Loucy (cell line): Measurements from ENCODE around the gene LCN12.

Source experiments
- H2AFZ ChIP-seq: fragments of 200-600 bp; sonication (generic); 2 replicates; pipeline ENCODE4 v1.6.0; 2016; ENCODE audit warnings: antibody characterized with exemption, mild to moderate bottlenecking, low read length, moderate library complexity
- H3F3A ChIP-seq: fragments of 200-600 bp; 2 replicates; pipeline ENCODE4 v1.6.0; 2016; ENCODE audit warnings: antibody characterized with exemption, low read depth, mild to moderate bottlenecking
- H3K27me3 ChIP-seq: fragments of 200-600 bp; sonication (generic); 2 replicates; pipeline ENCODE4 v1.6.1; 2014; ENCODE audit warnings: low read length, mild to moderate bottlenecking; ENCODE audit not compliant: insufficient read depth, poor library complexity, severe bottlenecking
- H3K36me3 ChIP-seq: fragments of 200-600 bp; sonication (generic); 2 replicates; pipeline ENCODE4 v1.6.1; 2016; ENCODE audit warnings: low read length; ENCODE audit not compliant: insufficient read depth
- H3K4me1 ChIP-seq: fragments of 200-600 bp; sonication (generic); 2 replicates; pipeline ENCODE4 v1.5.1; 2014; ENCODE audit warnings: low read length, mild to moderate bottlenecking; ENCODE audit not compliant: insufficient read depth, poor library complexity, severe bottlenecking
- H3K4me2 ChIP-seq: fragments of 200-600 bp; sonication (generic); 2 replicates; pipeline ENCODE4 v1.6.0; 2014; ENCODE audit warnings: antibody characterized with exemption, low read length, low read depth, mild to moderate bottlenecking; ENCODE audit not compliant: poor library complexity, severe bottlenecking
- H3K4me3 ChIP-seq: fragments of 200-600 bp; sonication (generic); 2 replicates; pipeline ENCODE4 v1.5.1; 2014; ENCODE audit warnings: low read length, mild to moderate bottlenecking, mixed read lengths; ENCODE audit not compliant: poor library complexity, severe bottlenecking
- H3K79me2 ChIP-seq: fragments of 200-600 bp; sonication (generic); 2 replicates; pipeline ENCODE4 v1.6.1; 2014; ENCODE audit warnings: low read length; ENCODE audit not compliant: insufficient read depth
- H3K9ac ChIP-seq: fragments of 200-600 bp; sonication (generic); 2 replicates; pipeline ENCODE4 v1.6.0; 2014; ENCODE audit warnings: mild to moderate bottlenecking, low read depth, low read length, moderate library complexity; ENCODE audit not compliant: poor library complexity, severe bottlenecking
- H3K9me2 ChIP-seq: fragments of 200-600 bp; sonication (generic); replicated peaks from 2 replicates; pipeline ENCODE4 v1.6.1; 2016; ENCODE audit warnings: low read depth, low read length, mixed read lengths
- H3K9me3 ChIP-seq: fragments of 200-600 bp; sonication (generic); 2 replicates; pipeline ENCODE4 v1.6.1; 2014; ENCODE audit warnings: mild to moderate bottlenecking, antibody characterized with exemption, low read length, low read depth; ENCODE audit not compliant: insufficient read depth
- H4K20me1 ChIP-seq: fragments of 200-600 bp; sonication (generic); 2 replicates; pipeline ENCODE4 v1.6.0; 2014; ENCODE audit warnings: antibody characterized with exemption, low read length, mild to moderate bottlenecking; ENCODE audit not compliant: insufficient read depth, poor library complexity, severe bottlenecking
- EZH2phosphoT487 ChIP-seq: fragments of 200-600 bp; IDR thresholded peaks from 2 replicates; pipeline ENCODE4 v1.6.1; 2018; ENCODE audit warnings: antibody characterized with exemption, mild to moderate bottlenecking, moderate library complexity, borderline replicate concordance
- TF ChIP-seq, protein P1 (sequence below): fragments of 200-600 bp; sonication (generic); conservative IDR thresholded peaks from 2 replicates; pipeline ENCODE4 v1.5.1; 2014; ENCODE audit warnings: mild to moderate bottlenecking, antibody characterized with exemption, low read length

Gene LCN12

DNA sequence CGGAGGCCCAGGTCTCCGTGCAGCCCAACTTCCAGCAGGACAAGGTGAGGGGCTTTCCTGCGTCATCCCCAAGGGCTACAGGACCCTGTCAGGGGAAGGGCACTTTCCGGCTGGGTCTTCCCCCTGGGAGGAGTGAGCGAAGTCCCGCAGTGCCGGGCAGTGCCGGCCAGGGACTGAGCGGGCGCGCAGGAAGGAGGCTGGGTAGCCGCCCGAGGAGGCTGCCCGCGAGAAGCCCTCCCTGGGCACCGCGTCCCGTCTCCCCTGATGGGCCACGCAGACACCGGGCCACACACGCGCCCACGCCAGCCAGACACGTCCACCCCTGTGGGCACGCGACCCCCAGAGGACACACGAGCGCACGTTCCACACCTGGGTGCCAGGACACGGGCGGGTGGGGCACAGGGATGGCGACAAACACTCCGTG is 25.6 kb downstream of the LCN12 start:
- H3K4me3 ChIP-seq, result no peak overlapping the region
- no peak overlapping the region for H3K9ac ChIP-seq
- H3K4me1 ChIP-seq, result peaks cover 5% of the 10 kb centered on the region
- TF ChIP-seq, protein P1, sequence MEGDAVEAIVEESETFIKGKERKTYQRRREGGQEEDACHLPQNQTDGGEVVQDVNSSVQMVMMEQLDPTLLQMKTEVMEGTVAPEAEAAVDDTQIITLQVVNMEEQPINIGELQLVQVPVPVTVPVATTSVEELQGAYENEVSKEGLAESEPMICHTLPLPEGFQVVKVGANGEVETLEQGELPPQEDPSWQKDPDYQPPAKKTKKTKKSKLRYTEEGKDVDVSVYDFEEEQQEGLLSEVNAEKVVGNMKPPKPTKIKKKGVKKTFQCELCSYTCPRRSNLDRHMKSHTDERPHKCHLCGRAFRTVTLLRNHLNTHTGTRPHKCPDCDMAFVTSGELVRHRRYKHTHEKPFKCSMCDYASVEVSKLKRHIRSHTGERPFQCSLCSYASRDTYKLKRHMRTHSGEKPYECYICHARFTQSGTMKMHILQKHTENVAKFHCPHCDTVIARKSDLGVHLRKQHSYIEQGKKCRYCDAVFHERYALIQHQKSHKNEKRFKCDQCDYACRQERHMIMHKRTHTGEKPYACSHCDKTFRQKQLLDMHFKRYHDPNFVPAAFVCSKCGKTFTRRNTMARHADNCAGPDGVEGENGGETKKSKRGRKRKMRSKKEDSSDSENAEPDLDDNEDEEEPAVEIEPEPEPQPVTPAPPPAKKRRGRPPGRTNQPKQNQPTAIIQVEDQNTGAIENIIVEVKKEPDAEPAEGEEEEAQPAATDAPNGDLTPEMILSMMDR, result no peak
- no peak for TF ChIP-seq EZH2phosphoT487
- H3F3A ChIP-seq, result no peaks in the 10 kb centered on the region
- H2AFZ ChIP-seq, result no peak overlapping the region
- no peaks in the 10 kb centered on the region for H4K20me1 ChIP-seq
- no peaks in the 10 kb centered on the region for H3K9me3 ChIP-seq
- no peaks in the 10 kb centered on the region for H3K27me3 ChIP-seq
- no peaks in the 10 kb centered on the region for H3K36me3 ChIP-seq
- H3K4me2 ChIP-seq, result no peak overlapping the region
- no peaks in the 10 kb centered on the region for H3K79me2 ChIP-seq
- H3K9me2 ChIP-seq, result no peaks in the 10 kb centered on the region

DNA sequence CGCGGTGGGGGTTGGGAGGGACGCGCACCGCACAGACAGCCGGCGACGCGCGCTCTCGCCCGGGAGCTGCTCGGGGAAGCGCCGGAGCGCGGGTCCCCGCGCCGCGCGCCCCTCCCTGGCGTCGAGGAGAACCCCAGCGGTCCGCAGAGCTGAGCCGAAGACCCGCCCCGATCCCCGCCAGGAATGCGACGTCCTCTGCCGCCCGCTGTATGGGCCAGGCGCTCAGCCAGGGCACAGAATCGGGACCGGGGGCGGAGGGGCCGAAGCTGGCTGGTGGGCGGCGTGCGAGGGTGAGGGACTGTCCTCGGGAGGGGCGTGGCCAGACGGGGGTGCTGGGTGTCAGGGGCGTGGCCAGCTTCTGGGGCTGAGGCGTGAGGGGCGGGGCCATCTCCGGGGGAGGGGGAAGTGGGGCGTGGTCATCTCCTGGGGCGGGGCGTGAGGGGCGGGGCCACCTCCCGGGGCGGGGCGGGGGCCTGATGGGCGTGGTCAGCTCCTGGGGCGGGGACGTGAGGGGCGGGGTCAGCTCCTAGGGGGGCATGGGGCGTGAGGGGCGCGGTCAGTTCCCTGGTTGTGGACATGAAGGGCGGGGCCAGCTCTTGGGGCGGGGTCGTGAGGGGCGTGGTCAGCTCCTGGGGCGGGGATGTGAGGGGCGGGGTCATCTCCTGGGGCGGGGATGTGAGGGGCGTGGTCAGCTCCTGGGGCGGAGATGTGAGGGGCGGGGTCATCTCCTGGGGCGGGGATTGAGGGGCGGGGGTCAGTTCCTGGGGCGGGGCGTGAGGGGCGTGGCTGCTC is 26.2 kb downstream of the LCN12 start:
- Histone ChIP-seq H3K79me2 (no peaks in the 10 kb centered on the region), H3K9me2 (no peaks in the 10 kb centered on the region), H3K9me3 (no peaks in the 10 kb centered on the region), H3K4me3 (no peak overlapping the region), H3K27me3 (no peaks in the 10 kb centered on the region), H3K4me2 (no peak overlapping the region), H3F3A (no peaks in the 10 kb centered on the region), H3K36me3 (no peaks in the 10 kb centered on the region), H4K20me1 (no peaks in the 10 kb centered on the region), H2AFZ (no peak overlapping the region), H3K4me1 (peaks cover 5% of the 10 kb centered on the region), H3K9ac (no peak overlapping the region)
- no peak for TF ChIP-seq EZH2phosphoT487
- TF ChIP-seq, protein P1, result no peak

DNA sequence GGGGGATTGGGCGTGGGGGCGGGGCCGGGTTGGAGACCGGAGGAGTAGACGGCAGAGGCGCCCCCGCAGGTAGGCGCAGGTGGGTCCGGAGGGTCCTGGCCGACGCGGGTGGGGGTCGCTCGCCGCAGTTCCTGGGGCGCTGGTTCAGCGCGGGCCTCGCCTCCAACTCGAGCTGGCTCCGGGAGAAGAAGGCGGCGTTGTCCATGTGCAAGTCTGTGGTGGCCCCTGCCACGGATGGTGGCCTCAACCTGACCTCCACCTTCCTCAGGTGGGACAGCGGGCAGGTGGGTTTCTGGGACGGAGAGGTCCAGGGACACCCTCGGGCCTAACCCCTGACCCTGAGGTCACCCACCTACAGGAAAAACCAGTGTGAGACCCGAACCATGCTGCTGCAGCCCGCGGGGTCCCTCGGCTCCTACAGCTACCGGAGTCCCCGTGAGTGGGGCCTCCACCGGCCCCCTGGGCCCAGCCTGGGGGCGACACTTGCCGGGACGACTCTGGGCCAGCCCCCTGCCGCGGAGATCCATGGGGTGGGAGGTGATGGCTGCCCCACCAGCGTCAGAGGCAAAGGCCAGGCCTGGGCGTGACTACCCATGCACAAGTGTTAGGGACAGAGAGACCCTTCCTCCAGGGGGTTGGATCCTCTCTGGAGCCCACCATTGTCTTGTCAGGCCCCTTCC is 26.9 kb downstream of the LCN12 start:
- Histone ChIP-seq H4K20me1 (no peaks in the 10 kb centered on the region), H3K36me3 (no peaks in the 10 kb centered on the region), H2AFZ (no peak overlapping the region), H3K4me3 (no peak overlapping the region), H3K79me2 (no peaks in the 10 kb centered on the region), H3K4me2 (no peak overlapping the region), H3K9ac (no peak overlapping the region), H3K9me2 (no peaks in the 10 kb centered on the region), H3K27me3 (no peaks in the 10 kb centered on the region), H3K9me3 (no peaks in the 10 kb centered on the region), H3K4me1 (peaks cover 5% of the 10 kb centered on the region), H3F3A (no peaks in the 10 kb centered on the region)
- TF ChIP-seq, protein P1, result no peak
- TF ChIP-seq EZH2phosphoT487, result no peak
